ENCODE data around the gene NOS1AP.

NOS1AP gene

DNA sequence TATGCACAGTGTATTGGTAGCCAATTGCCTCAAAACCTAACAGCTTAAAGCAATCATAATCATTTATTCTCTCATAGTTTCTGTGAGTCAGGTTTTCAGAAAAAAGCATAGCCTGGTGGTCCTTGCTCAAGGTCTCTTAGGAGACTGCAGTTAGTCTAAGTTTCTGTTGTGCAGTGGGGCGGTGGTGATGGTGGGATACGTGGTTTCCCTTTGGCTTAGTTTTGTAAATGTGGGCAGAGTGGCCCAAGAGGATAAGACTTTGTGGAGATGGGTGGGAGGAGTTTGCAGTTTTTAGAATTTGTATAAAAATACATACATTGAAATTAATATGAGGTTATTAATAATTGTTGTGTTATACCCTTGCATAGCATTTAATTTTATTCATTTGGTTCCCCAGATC, 68.6 kb downstream of the NOS1AP start:
- DNase-seq (ENCODE audit: low read depth): no peak

- no peak for DNase-seq (ENCODE audit: low read depth)
Measured at GRCh38 chr1:162138599-162139181, 69.2 kb downstream of the NOS1AP start.

DNA sequence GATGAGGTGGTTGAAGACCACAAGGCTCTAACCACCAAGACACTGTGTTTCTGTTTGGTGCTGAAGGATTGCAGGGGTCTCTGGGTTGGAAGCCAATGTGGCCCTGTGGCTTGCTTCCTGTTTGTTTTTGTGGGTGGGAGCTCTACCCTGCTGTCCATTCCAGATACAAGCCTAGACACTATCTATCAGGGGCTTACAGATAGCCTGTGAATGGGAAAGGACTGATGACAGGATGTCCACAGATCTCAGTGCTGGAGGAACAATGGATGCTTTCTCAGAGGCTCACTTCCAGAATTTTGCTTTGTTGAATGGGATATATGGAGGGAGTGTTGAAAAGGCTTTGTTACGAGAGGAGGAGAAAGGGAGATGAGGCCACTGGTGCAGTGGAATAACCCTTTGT, 69.7 kb downstream of the NOS1AP start:
- no peak for DNase-seq (ENCODE audit: low read depth)

DNA sequence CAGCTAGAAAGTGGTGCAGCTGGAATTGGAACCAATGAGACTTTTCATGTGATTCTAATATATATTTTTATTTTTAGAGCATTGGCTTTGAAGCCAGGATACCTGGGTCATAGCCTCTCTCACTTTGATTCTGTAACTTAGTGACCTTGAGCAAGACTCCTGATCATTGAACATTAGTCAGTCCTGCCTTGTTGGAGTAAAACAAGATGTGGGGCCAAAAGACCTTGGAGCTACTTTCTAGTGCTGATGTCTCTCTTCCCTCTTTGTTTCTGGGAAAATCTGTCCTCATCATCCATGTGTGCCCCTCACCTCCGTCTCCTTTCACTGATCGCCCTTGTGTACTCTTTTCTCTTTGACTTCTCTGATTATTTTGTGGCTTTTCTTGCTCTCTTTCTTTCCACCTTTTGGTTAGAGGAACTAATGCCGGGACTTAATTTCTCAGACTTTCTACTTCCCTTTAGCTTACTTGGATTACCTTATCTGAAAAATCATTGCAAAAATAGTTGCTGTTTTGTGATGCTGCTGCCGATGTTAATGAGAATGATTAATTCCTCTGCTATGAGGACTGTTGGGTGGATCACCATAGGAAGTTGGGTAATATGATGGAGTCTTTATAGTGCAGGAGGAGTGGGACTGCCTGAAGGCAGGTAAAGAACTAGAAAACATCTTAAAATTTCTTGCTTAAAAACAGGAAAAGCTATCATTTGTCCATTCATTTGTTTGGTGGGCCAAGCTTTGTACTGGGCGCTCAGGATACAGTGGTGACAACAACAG, 72.0 kb downstream of the NOS1AP start:
- DNase-seq (ENCODE audit: low read depth): peak; percentile 20

DNA sequence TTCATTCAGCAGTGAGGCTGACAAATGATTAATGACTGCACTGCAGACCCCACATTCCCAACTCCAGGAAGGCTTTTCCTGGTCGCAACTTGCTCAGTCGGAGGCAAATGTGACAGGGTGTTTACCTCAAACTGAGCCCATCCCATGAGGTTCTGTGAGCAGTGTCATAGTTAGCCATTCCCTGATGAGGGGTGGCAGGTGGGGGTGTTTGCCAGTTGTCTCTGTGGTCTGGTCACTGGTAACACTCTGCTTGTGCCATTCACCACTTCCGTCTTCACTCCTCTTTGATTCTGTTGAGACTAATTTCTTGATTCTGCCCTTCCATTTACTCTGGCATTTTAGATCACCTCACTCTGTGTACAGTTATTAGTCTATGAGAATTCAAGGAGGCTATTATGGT, 73.5 kb downstream of the NOS1AP start:
- DNase-seq (ENCODE audit: low read depth): no peak

DNA sequence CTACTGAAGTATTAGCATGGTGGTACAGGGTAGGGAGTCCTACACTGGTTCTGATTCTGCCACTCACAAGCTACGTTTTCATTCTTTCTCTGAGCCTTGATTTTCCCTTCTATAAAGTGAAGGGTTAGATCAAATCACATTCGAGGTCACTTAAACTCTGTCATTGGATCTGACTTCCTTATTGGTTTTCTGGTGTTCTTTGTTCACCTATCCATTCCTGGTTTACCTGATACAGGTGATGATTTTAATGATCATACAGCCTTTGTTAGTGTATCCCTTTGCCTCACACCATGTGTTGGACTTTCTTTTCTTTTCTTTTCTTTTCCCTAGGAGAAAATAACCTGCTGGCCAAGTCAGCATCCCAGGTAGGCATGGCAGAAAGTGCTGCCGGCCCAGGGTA, 74.8 kb downstream of the NOS1AP start:
- no peak for DNase-seq (ENCODE audit: low read depth)

DNA sequence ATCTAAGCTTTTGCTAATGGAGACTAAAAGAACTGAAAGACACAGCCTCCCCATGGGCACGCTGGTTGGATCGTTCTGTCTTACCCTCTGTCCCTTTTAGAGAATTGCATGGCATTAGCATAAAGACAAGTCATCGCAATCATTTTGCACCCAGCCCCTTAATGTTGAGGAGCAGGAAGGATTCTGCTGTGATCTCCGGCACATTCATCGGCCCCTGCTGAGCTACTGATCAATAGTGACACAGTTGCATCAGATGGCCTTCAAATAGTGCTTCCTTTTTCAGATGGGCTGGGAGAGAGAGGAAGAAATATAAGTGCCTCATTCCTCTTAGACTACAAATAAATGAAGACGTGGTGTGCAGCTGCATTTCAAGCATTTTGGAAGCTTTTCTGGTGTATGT, 75.4 kb downstream of the NOS1AP start:
- no peak for DNase-seq (ENCODE audit: low read depth)

DNA sequence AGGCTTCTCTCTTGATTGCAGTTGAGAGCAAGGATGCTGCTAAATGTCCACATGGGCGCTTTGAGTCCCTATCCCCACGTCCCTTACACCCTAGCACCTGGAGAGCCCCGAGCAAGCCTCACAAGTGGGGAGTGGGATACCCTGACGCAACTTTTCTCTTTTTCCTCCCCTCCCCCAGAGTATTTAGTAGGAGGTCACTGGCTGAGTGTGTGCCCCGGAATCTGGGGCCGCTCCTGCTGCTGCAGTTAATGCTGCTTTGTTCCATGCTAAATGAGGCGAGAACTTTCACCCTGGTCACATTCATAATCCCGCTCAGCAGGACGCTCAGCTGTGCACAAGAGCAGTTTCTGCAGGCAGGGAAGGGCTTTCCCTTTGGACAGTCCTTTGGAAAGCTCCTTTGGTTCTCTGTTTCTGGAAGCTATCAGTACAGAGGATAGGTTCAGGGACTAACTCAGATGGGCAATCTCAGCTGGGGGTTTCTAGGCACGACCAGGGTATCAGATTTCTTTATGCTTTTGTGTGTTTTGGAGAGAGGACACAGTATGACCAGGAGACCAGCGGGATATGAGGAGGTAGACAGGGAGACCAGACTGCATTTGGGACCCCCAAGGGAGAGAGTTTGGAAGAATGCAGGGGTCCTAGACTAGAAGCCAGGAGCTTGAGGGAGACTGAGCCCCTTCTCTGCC, 75.9 kb downstream of the NOS1AP start:
- no peak for DNase-seq (ENCODE audit: low read depth)

- DNase-seq (ENCODE audit: low read depth): no peak
Measured at GRCh38 chr1:162145966-162146696, 76.6 kb downstream of the NOS1AP start.

GRCh38 chr1:162147760-162148159, 78.3 kb downstream of the NOS1AP start:
- DNase-seq (ENCODE audit: low read depth): no peak

DNA sequence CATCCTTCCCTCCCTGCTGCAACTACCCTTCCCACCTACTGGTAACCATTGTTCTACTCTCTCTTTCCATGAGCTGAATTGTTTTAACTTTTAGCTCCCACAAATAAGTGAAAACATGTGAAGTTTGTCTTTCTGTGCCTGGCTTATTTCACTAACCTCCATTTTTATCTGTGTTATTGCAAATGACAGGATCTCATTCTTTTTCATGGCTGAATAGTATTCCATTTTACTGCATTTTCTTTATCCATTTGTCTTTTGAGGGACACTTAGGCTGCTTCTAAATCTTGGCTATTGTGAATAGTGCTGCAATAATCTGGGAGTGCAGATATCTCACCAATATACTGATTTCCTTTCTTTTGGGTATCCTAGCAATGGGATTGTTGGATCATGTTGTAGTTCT, 80.6 kb downstream of the NOS1AP start:
- no peak for DNase-seq (ENCODE audit: low read depth)

DNA sequence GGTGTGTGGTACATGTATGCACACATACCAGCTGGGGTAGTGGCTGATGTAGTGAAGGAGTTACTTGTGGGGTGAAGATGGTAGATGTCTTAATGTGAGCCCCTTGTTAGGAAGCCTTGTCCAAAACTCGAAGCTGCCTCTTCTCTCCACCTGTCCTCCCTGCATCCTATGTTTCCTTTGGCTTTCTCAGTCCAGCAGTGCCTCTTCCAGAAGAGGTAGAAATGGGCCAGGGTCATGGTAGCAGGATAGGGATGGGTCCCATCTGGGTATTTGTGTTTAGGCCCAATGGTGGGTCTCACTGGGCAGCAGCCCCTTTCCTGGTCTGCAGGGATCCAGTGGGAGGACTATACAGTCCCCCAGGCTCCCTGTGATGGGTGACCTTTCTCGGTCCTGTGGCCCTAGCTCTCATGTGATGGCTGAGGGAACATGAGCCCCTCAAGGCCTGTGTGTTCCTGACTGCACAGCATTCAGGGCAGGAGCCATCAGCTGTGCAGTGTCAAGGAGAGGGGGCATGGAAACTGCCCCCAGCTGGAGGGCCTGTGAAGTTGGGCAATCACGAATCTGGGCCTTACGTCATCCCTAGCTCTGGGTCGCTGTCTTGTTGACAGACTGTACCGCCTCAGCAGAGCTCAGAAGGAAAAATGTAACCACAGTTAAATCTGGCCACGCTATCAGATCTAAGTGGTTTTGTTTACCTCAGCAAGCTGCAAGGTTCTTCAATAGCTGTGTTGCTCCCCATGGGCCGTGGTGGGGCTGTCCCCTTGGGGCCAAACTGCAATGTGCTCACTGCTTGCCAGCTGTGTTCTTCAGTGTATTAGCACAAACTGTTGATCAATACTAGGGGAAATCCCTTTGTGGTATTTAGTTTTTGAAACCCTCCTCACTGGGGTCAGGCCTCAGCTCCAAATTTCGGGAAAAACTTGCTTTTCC, 82.7 kb downstream of the NOS1AP start:
- no peak for DNase-seq (ENCODE audit: low read depth)

DNA sequence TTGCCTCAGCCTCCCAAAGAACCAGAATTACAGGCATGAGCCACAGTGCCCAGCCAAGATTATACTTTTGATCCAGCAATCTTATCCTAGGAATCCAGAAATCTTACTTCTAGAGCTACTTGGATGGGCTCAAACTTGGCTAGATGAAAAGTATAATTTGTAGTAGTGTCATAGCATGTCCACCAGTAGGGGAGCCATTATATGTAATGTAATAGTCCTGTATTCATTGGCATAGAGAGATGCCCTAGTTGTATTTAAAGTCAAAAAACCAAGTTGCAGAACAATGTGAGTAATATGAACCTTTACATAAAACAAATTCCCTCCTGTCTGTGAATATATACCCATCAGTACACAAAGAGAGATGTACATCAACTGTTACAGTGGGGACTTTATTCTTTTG, 83.9 kb downstream of the NOS1AP start:
- no peak for DNase-seq (ENCODE audit: low read depth)

GRCh38 chr1:162157469-162157868, 88.0 kb downstream of the NOS1AP start:
- no peak for DNase-seq (ENCODE audit: low read depth)

DNA sequence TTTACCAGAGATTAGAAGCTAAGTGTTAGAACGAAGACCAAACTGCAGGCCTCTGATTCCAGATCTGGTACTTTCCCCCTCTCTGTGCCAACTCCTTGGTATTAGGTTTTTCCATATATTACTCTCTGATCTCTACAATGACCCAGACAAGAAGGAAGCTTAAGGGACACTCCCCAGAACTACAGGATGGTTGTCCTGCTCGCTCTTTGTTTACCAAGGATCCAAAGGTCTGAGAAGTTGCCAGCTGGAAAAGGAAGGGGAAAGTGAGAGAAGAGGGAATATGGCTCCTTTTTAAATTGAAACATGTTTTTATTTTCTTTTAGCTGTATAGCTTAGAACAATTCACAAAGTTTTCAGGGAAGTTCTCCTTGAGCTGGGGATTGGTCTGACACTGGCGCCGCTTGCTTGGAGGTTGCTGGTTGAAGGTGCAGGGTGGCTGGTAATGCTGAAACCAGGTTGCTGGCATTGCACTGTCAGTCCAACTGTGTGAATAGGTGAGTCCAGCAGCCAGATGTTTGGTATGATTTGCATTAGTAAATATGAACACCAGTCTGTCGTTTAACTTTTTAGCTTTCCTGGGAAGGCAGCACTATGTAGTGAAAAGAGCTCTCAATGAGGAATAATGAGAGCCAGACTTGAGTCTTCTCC, 89.3 kb downstream of the NOS1AP start:
- no peak for DNase-seq (ENCODE audit: low read depth)

GRCh38 chr1:162159515-162159914, 90.0 kb downstream of the NOS1AP start:
- DNase-seq (ENCODE audit: low read depth): no peak

- no peak for DNase-seq (ENCODE audit: low read depth)
Measured at GRCh38 chr1:162161916-162162550, 92.5 kb downstream of the NOS1AP start.

GRCh38 chr1:162165528-162165927, 96.0 kb downstream of the NOS1AP start:
- no peak for DNase-seq (ENCODE audit: low read depth)

DNA sequence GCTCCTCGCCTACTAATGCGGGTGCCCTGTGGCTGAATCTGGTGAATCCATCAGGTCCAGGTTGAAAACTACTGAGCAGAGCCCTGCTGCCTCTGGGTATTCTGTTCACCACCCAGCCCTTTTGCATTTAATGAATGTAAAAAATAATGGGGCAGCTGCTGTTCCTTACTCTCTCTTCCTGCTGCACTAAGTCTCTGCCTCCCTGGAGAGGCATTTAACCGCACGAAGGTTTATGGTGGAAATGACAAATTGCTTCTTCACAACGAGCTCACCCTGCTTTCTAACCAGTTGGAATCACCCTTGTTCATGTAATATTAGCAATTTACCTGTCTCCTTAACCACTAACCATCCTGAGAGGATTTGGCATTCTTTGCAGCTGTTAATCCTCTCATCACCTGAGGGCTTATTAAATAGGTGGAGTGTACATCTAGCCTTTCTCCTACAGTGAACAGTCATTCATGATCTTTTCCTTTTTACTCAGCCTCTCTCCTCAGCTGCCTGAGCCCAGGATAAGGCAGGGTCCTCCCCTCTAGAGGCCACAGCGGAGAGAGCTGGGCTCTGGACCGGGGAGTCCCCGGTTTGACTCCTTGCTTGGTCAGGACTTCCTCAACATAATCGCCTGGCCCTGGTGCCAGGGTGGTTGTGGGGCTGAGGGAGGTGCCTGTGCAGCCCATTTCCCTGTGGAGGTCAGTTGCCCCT, 97.6 kb downstream of the NOS1AP start:
- no peak for DNase-seq (ENCODE audit: low read depth)

DNA sequence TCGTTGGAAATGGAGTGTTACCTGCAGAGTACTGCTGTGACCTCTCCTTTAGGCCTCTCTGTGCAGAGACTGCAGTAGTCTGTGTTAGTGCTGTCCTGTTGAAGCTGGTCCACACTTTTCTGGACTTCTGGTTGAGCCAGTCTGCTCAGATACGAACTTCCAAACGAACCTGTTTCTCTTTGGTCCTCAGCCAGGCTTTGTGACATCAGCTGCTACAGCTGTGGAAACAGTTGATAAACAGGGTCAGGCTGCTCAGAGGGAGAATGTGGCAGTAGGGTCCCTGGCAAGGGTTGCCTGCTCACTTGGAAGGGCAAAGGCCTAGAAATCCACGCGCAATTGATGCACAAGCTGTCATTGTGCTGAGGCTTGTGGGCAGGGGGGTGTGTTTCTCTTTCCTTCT, 98.8 kb downstream of the NOS1AP start:
- no peak for DNase-seq (ENCODE audit: low read depth)
